AG10803 (cell line): ENCODE results near the gene PTPRG.

Experiments used
- DNase-seq: peaks from one replicate; pipeline ENCODE4 v3.0.0; 2010; ENCODE audit warnings: low read depth
- H3K4me3 ChIP-seq: 2 replicates; pipeline ENCODE4 v1.5.1; 2011; ENCODE audit warnings: mild to moderate bottlenecking, low read length, control low read depth
- CTCF ChIP-seq: conservative IDR thresholded peaks from 2 replicates; pipeline ENCODE4 v1.5.1; 2011; ENCODE audit warnings: mild to moderate bottlenecking, low read length, control low read depth, inconsistent platforms

Gene PTPRG

GRCh38 chr3:61866153-61866542 is 304.8 kb downstream of the PTPRG start:
- no peak for TF ChIP-seq CTCF
- no peak overlapping the region for H3K4me3 ChIP-seq
- DNase-seq: no peak

- no peak for TF ChIP-seq CTCF
- no peak for DNase-seq
- no peak overlapping the region for H3K4me3 ChIP-seq
These were observed 305.6 kb downstream of the PTPRG start for GRCh38 chr3:61866961-61867461.

- H3K4me3 ChIP-seq: no peak overlapping the region
- DNase-seq: no peak
- TF ChIP-seq CTCF: no peak
These were observed 307.1 kb downstream of the PTPRG start for GRCh38 chr3:61868499-61868898.

- no peak overlapping the region for H3K4me3 ChIP-seq
- DNase-seq: no peak
- no peak for TF ChIP-seq CTCF
These were observed 308.0 kb downstream of the PTPRG start for GRCh38 chr3:61869371-61869770.

GRCh38 chr3:61871644-61872043 is 310.3 kb downstream of the PTPRG start:
- DNase-seq: no peak
- no peak for TF ChIP-seq CTCF
- no peak overlapping the region for H3K4me3 ChIP-seq

GRCh38 chr3:61872077-61872706 is 310.8 kb downstream of the PTPRG start:
- TF ChIP-seq CTCF: no peak
- no peak overlapping the region for H3K4me3 ChIP-seq
- DNase-seq: peak; percentile 31

GRCh38 chr3:61875046-61875844 is 313.9 kb downstream of the PTPRG start:
- no peak overlapping the region for H3K4me3 ChIP-seq
- no peak for TF ChIP-seq CTCF
- DNase-seq: peak; percentile 36
